WTC11 (cell line): ENCODE data around the gene TRIM7. TPM values are rescaled to one million over a fixed set of nuclear protein-coding genes. Genes with fewer than 3 reads are reported as not detected.

Source experiments
- ATAC-seq: fragments of 200-7000 bp; cut with Tn5 transposase; 2 replicates; pipeline ENCODE4 v1.10.0; 2021; ENCODE audit warnings: mild to moderate bottlenecking, moderate library complexity
- CTCF ChIA-PET: fragments of 300-600 bp; sonication (Branson Sonifier 250); formaldehyde crosslinking; loops from one replicate; lab custom pipeline; 2021; ENCODE audit warnings: antibody characterized with exemption; lab: Charles Lee
- POLR2A ChIA-PET: fragments of 350-600 bp; sonication (Branson Sonifier 250); formaldehyde crosslinking; loops from one replicate; lab custom pipeline; 2021; ENCODE audit warnings: antibody characterized with exemption; lab: Charles Lee
- DNase-seq: peaks from one replicate; pipeline ENCODE4 v3.0.0; 2021; ENCODE audit warnings: low spot score
- H3K27ac Mint-ChIP-seq: 2 replicates; pipeline ENCODE4 v1.8.0; 2021; ENCODE audit warnings: mixed read lengths
- H3K27me3 Mint-ChIP-seq: 2 replicates; pipeline ENCODE4 v1.8.0; 2021; ENCODE audit warnings: low read depth, mild to moderate bottlenecking, moderate library complexity, mixed read lengths
- H3K36me3 Mint-ChIP-seq: 2 replicates; pipeline ENCODE4 v1.8.0; 2021; ENCODE audit warnings: mixed read lengths
- H3K4me1 Mint-ChIP-seq: 2 replicates; pipeline ENCODE4 v1.8.0; 2022; ENCODE audit warnings: mixed read lengths
- H3K4me3 Mint-ChIP-seq: 2 replicates; pipeline ENCODE4 v1.8.0; 2021; ENCODE audit warnings: mild to moderate bottlenecking, moderate library complexity, mixed read lengths
- H3K9me3 Mint-ChIP-seq: 2 replicates; pipeline ENCODE4 v1.8.0; 2021; ENCODE audit warnings: mixed read lengths
- CREB1 ChIP-seq: sonication (generic); formaldehyde crosslinking; IDR thresholded peaks from 2 replicates; pipeline ENCODE4 v1.8.0; 2023; ENCODE audit warnings: mild to moderate bottlenecking, missing genetic modification reagents
- ELF4 ChIP-seq: sonication (generic); formaldehyde crosslinking; IDR thresholded peaks from 2 replicates; pipeline ENCODE4 v1.8.1; 2022; ENCODE audit warnings: low read depth, mild to moderate bottlenecking, moderate library complexity, missing genetic modification reagents
- ESRRA ChIP-seq: sonication (generic); formaldehyde crosslinking; IDR thresholded peaks from 2 replicates; pipeline ENCODE4 v1.8.1; 2022; ENCODE audit warnings: mild to moderate bottlenecking, missing genetic modification reagents, borderline replicate concordance
- FOXK1 ChIP-seq: sonication (generic); formaldehyde crosslinking; IDR thresholded peaks from 2 replicates; pipeline ENCODE4 v1.8.0; 2022; ENCODE audit warnings: mild to moderate bottlenecking, moderate library complexity, missing genetic modification reagents
- MXD4 ChIP-seq: fragments of 250-450 bp; sonication (Bioruptor Pico); IDR thresholded peaks from 2 replicates; pipeline ENCODE4 v1.8.0; 2021; ENCODE audit warnings: mild to moderate bottlenecking, moderate library complexity, borderline replicate concordance
- NR1H2 ChIP-seq: sonication (generic); formaldehyde crosslinking; IDR thresholded peaks from 2 replicates; pipeline ENCODE4 v1.9.0; 2021; ENCODE audit warnings: mild to moderate bottlenecking, moderate library complexity, missing genetic modification reagents
- RORB ChIP-seq: fragments of 250-450 bp; sonication (Bioruptor Pico); IDR thresholded peaks from 2 replicates; pipeline ENCODE4 v1.9.0; 2021; ENCODE audit warnings: mild to moderate bottlenecking
- SOX15 ChIP-seq: fragments of 250-450 bp; sonication (Bioruptor Pico); IDR thresholded peaks from 2 replicates; pipeline ENCODE4 v1.9.0; 2021; ENCODE audit warnings: mild to moderate bottlenecking
- SP1 ChIP-seq: sonication (generic); formaldehyde crosslinking; conservative IDR thresholded peaks from 2 replicates; pipeline ENCODE4 v1.8.1; 2022; ENCODE audit warnings: missing genetic modification reagents
- TCF7 ChIP-seq: sonication (generic); formaldehyde crosslinking; IDR thresholded peaks from 2 replicates; pipeline ENCODE4 v1.8.0; 2022; ENCODE audit warnings: mild to moderate bottlenecking, low read depth, missing genetic modification reagents, moderate library complexity
- TEAD1 ChIP-seq: sonication (generic); formaldehyde crosslinking; IDR thresholded peaks from 2 replicates; pipeline ENCODE4 v1.8.0; 2022; ENCODE audit warnings: mild to moderate bottlenecking, missing genetic modification reagents
- ZNF121 ChIP-seq: sonication (generic); formaldehyde crosslinking; IDR thresholded peaks from 2 replicates; pipeline ENCODE4 v1.8.0; 2023; ENCODE audit warnings: missing genetic modification reagents
- ZNF416 ChIP-seq: fragments of 250-450 bp; sonication (Bioruptor Pico); IDR thresholded peaks from 2 replicates; pipeline ENCODE4 v1.9.0; 2021; ENCODE audit warnings: mild to moderate bottlenecking, inconsistent platforms
- total RNA-seq: library from RNA; stranded (reverse); gene quantifications from 3 replicates; pipeline ENCODE4 v1.2.3, GENCODE V29; 2021
- TF ChIP-seq, protein P1 (sequence below): sonication (generic); formaldehyde crosslinking; IDR thresholded peaks from 2 replicates; pipeline ENCODE4 v1.8.0; 2023; ENCODE audit warnings: missing genetic modification reagents, mild to moderate bottlenecking, borderline replicate concordance
- TF ChIP-seq, protein P2 (sequence below): sonication (generic); formaldehyde crosslinking; IDR thresholded peaks from 2 replicates; pipeline ENCODE4 v1.8.1; 2023; ENCODE audit warnings: mild to moderate bottlenecking, missing genetic modification reagents, moderate library complexity
- TF ChIP-seq, protein P3 (sequence below): fragments of 250-450 bp; sonication (Bioruptor Pico); IDR thresholded peaks from 2 replicates; pipeline ENCODE4 v1.9.0; 2021; ENCODE audit warnings: mild to moderate bottlenecking
- TF ChIP-seq, protein P4 (sequence below): fragments of 200-600 bp; IDR thresholded peaks from 2 replicates; pipeline ENCODE4 v1.8.0; 2022; ENCODE audit warnings: antibody characterized with exemption
- TF ChIP-seq, protein P5 (sequence below): sonication (generic); formaldehyde crosslinking; IDR thresholded peaks from 2 replicates; pipeline ENCODE4 v1.8.1; 2023; ENCODE audit warnings: mild to moderate bottlenecking, missing genetic modification reagents, borderline replicate concordance
- TF ChIP-seq, protein P6 (sequence below): sonication (generic); formaldehyde crosslinking; IDR thresholded peaks from 2 replicates; pipeline ENCODE4 v1.8.0; 2023; ENCODE audit warnings: missing genetic modification reagents
- TF ChIP-seq, protein P7 (sequence below): sonication (generic); formaldehyde crosslinking; IDR thresholded peaks from 2 replicates; pipeline ENCODE4 v1.8.1; 2023; ENCODE audit warnings: mild to moderate bottlenecking, missing genetic modification reagents, moderate library complexity
- TF ChIP-seq, protein P8 (sequence below): sonication (generic); formaldehyde crosslinking; IDR thresholded peaks from 2 replicates; pipeline ENCODE4 v1.8.1; 2022; ENCODE audit warnings: low read depth, mild to moderate bottlenecking, moderate library complexity, missing genetic modification reagents, borderline replicate concordance

The TRIM7 gene
- total RNA-seq, 1 experiment from 2014 or later: 1.4 TPM

DNA sequence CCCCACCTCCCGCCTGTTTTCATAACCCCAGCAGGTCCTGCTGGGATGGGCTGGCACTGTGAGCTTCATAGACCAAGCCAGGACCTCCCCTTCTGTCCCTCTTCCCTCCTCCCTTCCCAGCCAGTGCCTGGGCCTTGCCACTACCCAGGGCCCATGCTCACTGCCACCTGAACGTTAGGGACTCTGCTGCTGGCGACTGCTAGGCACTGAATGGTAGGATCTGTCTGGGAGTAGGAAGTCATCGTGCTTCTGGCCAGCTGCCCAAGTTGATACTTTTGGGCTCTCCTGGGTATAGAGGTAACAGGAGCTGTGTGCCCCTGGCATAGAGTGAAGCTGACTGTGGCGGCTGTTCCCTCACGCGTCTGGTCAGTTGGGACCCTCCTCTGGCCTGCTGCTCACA lies 26.4 kb upstream of the TRIM7 start (continued):
- TF ChIP-seq, protein P1, sequence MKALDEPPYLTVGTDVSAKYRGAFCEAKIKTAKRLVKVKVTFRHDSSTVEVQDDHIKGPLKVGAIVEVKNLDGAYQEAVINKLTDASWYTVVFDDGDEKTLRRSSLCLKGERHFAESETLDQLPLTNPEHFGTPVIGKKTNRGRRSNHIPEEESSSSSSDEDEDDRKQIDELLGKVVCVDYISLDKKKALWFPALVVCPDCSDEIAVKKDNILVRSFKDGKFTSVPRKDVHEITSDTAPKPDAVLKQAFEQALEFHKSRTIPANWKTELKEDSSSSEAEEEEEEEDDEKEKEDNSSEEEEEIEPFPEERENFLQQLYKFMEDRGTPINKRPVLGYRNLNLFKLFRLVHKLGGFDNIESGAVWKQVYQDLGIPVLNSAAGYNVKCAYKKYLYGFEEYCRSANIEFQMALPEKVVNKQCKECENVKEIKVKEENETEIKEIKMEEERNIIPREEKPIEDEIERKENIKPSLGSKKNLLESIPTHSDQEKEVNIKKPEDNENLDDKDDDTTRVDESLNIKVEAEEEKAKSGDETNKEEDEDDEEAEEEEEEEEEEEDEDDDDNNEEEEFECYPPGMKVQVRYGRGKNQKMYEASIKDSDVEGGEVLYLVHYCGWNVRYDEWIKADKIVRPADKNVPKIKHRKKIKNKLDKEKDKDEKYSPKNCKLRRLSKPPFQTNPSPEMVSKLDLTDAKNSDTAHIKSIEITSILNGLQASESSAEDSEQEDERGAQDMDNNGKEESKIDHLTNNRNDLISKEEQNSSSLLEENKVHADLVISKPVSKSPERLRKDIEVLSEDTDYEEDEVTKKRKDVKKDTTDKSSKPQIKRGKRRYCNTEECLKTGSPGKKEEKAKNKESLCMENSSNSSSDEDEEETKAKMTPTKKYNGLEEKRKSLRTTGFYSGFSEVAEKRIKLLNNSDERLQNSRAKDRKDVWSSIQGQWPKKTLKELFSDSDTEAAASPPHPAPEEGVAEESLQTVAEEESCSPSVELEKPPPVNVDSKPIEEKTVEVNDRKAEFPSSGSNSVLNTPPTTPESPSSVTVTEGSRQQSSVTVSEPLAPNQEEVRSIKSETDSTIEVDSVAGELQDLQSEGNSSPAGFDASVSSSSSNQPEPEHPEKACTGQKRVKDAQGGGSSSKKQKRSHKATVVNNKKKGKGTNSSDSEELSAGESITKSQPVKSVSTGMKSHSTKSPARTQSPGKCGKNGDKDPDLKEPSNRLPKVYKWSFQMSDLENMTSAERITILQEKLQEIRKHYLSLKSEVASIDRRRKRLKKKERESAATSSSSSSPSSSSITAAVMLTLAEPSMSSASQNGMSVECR (CRISPR knock-in tag): no peak
- TF ChIP-seq CREB1 (CRISPR knock-in tag): no peak
- TF ChIP-seq, protein P2, sequence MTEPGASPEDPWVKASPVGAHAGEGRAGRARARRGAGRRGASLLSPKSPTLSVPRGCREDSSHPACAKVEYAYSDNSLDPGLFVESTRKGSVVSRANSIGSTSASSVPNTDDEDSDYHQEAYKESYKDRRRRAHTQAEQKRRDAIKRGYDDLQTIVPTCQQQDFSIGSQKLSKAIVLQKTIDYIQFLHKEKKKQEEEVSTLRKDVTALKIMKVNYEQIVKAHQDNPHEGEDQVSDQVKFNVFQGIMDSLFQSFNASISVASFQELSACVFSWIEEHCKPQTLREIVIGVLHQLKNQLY (CRISPR knock-in tag): no peak
- TF ChIP-seq, protein P3, sequence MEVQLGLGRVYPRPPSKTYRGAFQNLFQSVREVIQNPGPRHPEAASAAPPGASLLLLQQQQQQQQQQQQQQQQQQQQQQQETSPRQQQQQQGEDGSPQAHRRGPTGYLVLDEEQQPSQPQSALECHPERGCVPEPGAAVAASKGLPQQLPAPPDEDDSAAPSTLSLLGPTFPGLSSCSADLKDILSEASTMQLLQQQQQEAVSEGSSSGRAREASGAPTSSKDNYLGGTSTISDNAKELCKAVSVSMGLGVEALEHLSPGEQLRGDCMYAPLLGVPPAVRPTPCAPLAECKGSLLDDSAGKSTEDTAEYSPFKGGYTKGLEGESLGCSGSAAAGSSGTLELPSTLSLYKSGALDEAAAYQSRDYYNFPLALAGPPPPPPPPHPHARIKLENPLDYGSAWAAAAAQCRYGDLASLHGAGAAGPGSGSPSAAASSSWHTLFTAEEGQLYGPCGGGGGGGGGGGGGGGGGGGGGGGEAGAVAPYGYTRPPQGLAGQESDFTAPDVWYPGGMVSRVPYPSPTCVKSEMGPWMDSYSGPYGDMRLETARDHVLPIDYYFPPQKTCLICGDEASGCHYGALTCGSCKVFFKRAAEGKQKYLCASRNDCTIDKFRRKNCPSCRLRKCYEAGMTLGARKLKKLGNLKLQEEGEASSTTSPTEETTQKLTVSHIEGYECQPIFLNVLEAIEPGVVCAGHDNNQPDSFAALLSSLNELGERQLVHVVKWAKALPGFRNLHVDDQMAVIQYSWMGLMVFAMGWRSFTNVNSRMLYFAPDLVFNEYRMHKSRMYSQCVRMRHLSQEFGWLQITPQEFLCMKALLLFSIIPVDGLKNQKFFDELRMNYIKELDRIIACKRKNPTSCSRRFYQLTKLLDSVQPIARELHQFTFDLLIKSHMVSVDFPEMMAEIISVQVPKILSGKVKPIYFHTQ (CRISPR knock-in tag): no peak
- TF ChIP-seq, all 79 proteins: peak for 0

DNA sequence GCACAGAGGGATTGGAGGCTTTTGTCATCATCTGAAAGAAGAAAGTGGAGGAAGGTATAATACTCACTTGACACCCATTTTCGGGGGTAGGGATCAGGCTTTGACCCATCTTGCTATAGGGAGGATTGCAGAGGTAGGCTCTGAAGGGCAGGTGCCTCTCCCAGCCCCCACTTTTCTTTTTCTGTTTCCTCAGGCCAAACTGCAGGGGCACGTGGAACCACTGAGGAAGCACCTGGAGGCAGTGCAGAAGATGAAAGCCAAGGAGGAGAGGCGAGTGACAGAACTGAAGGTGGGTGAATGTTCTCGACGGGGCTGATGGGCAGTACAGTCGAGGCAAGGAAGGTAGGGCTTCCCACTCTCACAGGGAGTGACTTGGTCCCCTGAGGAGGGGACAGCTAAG lies 25.6 kb upstream of the TRIM7 start:
- Mint-ChIP-seq H3K27me3 (no peaks in the 10 kb centered on the region), H3K4me1 (0 out of 2 replicates have a peak, but pooled peaks cover 1% of the 10 kb centered on the region), H3K27ac (no peak overlapping the region), H3K9me3 (no peaks in the 10 kb centered on the region), H3K36me3 (peaks cover 28% of the 10 kb centered on the region), H3K4me3 (no peak overlapping the region)
- no peak for TF ChIP-seq SP1
- TF ChIP-seq ZNF416 (CRISPR knock-in tag): no peak
- TF ChIP-seq SOX15 (CRISPR knock-in tag): no peak
- TF ChIP-seq ZNF121 (CRISPR knock-in tag): no peak
- no peak for TF ChIP-seq TCF7 (CRISPR knock-in tag)
- TF ChIP-seq ELF4 (CRISPR knock-in tag): no peak
- TF ChIP-seq, protein P4, sequence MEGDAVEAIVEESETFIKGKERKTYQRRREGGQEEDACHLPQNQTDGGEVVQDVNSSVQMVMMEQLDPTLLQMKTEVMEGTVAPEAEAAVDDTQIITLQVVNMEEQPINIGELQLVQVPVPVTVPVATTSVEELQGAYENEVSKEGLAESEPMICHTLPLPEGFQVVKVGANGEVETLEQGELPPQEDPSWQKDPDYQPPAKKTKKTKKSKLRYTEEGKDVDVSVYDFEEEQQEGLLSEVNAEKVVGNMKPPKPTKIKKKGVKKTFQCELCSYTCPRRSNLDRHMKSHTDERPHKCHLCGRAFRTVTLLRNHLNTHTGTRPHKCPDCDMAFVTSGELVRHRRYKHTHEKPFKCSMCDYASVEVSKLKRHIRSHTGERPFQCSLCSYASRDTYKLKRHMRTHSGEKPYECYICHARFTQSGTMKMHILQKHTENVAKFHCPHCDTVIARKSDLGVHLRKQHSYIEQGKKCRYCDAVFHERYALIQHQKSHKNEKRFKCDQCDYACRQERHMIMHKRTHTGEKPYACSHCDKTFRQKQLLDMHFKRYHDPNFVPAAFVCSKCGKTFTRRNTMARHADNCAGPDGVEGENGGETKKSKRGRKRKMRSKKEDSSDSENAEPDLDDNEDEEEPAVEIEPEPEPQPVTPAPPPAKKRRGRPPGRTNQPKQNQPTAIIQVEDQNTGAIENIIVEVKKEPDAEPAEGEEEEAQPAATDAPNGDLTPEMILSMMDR: no peak
- no peak for TF ChIP-seq MXD4 (CRISPR knock-in tag)
- TF ChIP-seq RORB (CRISPR knock-in tag): no peak
- TF ChIP-seq, protein P5, sequence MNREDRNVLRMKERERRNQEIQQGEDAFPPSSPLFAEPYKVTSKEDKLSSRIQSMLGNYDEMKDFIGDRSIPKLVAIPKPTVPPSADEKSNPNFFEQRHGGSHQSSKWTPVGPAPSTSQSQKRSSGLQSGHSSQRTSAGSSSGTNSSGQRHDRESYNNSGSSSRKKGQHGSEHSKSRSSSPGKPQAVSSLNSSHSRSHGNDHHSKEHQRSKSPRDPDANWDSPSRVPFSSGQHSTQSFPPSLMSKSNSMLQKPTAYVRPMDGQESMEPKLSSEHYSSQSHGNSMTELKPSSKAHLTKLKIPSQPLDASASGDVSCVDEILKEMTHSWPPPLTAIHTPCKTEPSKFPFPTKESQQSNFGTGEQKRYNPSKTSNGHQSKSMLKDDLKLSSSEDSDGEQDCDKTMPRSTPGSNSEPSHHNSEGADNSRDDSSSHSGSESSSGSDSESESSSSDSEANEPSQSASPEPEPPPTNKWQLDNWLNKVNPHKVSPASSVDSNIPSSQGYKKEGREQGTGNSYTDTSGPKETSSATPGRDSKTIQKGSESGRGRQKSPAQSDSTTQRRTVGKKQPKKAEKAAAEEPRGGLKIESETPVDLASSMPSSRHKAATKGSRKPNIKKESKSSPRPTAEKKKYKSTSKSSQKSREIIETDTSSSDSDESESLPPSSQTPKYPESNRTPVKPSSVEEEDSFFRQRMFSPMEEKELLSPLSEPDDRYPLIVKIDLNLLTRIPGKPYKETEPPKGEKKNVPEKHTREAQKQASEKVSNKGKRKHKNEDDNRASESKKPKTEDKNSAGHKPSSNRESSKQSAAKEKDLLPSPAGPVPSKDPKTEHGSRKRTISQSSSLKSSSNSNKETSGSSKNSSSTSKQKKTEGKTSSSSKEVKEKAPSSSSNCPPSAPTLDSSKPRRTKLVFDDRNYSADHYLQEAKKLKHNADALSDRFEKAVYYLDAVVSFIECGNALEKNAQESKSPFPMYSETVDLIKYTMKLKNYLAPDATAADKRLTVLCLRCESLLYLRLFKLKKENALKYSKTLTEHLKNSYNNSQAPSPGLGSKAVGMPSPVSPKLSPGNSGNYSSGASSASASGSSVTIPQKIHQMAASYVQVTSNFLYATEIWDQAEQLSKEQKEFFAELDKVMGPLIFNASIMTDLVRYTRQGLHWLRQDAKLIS (CRISPR knock-in tag): no peak
- no peak for TF ChIP-seq TEAD1 (CRISPR knock-in tag)
- TF ChIP-seq FOXK1 (CRISPR knock-in tag): no peak
- TF ChIP-seq, protein P6, sequence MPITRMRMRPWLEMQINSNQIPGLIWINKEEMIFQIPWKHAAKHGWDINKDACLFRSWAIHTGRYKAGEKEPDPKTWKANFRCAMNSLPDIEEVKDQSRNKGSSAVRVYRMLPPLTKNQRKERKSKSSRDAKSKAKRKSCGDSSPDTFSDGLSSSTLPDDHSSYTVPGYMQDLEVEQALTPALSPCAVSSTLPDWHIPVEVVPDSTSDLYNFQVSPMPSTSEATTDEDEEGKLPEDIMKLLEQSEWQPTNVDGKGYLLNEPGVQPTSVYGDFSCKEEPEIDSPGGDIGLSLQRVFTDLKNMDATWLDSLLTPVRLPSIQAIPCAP (CRISPR knock-in tag): no peak
- TF ChIP-seq, protein P7, sequence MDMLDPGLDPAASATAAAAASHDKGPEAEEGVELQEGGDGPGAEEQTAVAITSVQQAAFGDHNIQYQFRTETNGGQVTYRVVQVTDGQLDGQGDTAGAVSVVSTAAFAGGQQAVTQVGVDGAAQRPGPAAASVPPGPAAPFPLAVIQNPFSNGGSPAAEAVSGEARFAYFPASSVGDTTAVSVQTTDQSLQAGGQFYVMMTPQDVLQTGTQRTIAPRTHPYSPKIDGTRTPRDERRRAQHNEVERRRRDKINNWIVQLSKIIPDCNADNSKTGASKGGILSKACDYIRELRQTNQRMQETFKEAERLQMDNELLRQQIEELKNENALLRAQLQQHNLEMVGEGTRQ (CRISPR knock-in tag): no peak
- TF ChIP-seq ESRRA (CRISPR knock-in tag): no peak
- TF ChIP-seq NR1H2 (CRISPR knock-in tag): no peak
- TF ChIP-seq, protein P8, sequence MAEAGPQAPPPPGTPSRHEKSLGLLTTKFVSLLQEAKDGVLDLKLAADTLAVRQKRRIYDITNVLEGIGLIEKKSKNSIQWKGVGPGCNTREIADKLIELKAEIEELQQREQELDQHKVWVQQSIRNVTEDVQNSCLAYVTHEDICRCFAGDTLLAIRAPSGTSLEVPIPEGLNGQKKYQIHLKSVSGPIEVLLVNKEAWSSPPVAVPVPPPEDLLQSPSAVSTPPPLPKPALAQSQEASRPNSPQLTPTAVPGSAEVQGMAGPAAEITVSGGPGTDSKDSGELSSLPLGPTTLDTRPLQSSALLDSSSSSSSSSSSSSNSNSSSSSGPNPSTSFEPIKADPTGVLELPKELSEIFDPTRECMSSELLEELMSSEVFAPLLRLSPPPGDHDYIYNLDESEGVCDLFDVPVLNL (CRISPR knock-in tag): no peak
- CTCF ChIA-PET: no interaction called here
- DNase-seq: no peak
- no peak for ATAC-seq
- POLR2A ChIA-PET: no interaction called here
